ENCODE measurements around the gene PRRG3.
A peak's percentile ranks its signal among the peaks of the same experiment; 100 is the strongest.

PRRG3 gene

GRCh38 chrX:151746502-151746901 lies 51.2 kb downstream of the PRRG3 start:
- DNase-seq, result no peak

DNA sequence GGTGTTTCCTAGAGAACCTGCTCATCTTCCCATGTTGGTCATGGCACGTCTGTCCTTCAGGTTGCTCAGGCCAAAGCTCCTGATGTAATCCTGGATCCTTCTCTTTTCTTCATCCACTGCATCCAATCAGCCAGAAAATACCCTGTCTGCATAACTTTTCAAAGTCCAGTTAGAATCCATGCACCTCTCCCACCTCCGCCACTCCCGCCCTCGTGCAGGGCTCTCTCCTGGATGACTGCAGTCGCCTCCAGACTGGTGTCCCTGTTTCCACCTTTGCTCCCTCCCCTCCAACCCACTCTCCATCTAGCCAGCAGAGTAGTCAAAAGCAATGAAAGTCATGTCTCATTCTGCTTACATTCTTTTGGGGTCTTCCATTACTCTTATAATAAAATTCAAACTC lies 55.3 kb downstream of the PRRG3 start:
- DNase-seq, result no peak

- DNase-seq, result no peak
Observed at GRCh38 chrX:151752847-151753246, 57.6 kb downstream of the PRRG3 start.

DNA sequence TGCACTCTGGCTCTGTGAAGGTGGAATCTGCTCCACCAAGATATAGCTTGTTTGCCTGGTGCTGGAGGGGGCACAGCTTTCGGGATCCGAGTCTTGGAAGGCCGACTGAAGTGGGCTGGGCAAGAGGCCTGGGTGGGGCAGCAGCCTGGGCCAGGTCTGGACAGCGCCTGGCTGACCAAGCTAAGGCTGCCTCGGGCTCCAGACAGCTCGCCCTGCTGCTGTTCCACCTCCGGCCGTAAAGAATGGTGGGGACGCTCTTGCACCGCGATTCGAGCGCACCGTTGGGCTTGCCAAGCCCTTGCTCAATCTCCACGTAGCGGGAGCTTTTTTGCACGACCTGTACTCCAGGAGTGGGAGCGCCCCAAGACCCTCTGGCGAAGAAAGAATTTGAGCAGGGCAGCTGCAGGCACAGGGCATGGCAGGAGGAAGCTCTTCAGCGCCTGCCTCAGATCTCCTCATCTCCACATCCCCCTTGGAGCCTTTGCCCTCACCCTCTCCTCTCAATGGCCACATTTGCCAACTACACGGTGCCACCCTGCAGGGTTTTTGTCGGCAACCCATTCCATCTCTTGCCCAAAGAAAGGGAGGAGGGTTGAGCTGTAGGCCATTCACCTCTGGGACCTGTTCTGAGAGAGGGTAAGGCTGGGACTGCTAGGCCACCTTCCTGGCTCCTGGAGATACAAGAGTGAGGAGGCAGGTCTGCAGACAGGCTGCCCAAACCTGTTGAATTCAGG lies 58.2 kb downstream of the PRRG3 start:
- DNase-seq, result peak; percentile 15

- DNase-seq, result no peak
Observed at GRCh38 chrX:151754047-151754429, 58.8 kb downstream of the PRRG3 start.

- DNase-seq, result no peak
Observed at GRCh38 chrX:151754641-151755215, 59.5 kb downstream of the PRRG3 start.

Data from NCI-H1694 (cell line).